ENCODE data around the gene PAN2. TPM values are rescaled to one million over a fixed set of nuclear protein-coding genes. Genes with fewer than 3 reads are reported as not detected.

Gene PAN2
- total RNA-seq, 1 experiment from 2014 or later, result 75.0 TPM

- H3K4me3 ChIP-seq (replicated peaks in 1 of 2; ENCODE audit: low read depth in 1 of 2, low read length in 2 of 2), result no peak within 1 kb of the TSS
- peaks cover 0 to 2% of the 10 kb centered on the region in 2 experiments; a peak in 1 of 4 replicates for H3K36me3 ChIP-seq (ENCODE audit: control insufficient read depth in 1 of 2, insufficient read depth in 2 of 2, low read length in 2 of 2)
- ChIA-PET POLR2A (interaction anchor here (1.5 kb wide), 1 partner anchor 22 kb away, joined by 4 read pairs; the partner anchor contains the start of gene STAT2), CTCF (interaction anchor here (0.9 kb wide), 1 partner anchor 23 kb away, joined by 3 read pairs; the partner anchor contains the start of gene CNPY2), RAD21 (ENCODE audit: low non-redundant PET in 1 of 2, low total read pairs in 2 of 2, uncharacterized antibody in 2 of 2, unreplicated experiment in 2 of 2) (no interaction called here)
- no peaks in the 10 kb centered on the region for H3K27me3 ChIP-seq (ENCODE audit: insufficient read depth, low read length)
- no peak within 1 kb of the TSS for H3K9ac ChIP-seq (ENCODE audit: low read length)
- H3K9me2 ChIP-seq (ENCODE audit: insufficient read depth), result no peaks in the 10 kb centered on the region
- no peaks in the 10 kb centered on the region; the same call in 1 of the 2 replicates for H3K79me2 ChIP-seq (ENCODE audit: insufficient read depth, low read length)
- BruUV-seq (replicated peaks), result no TSS peak
- no peak within 1 kb of the TSS for H3K4me2 ChIP-seq (ENCODE audit: low read length)
- intact Hi-C loops (cut with micrococcal nuclease), result no loop called here
- ATAC-seq, result no peak
- no peak within 1 kb of the TSS for H3K27ac ChIP-seq (ENCODE audit: low read depth, low read length)
- H3K9me3 ChIP-seq (ENCODE audit: control insufficient read depth in 1 of 2, insufficient read depth in 1 of 2, low read depth in 1 of 2, low read length in 2 of 2), result no peaks in the 10 kb centered on the region
- H3K4me1 ChIP-seq (ENCODE audit: control insufficient read depth in 1 of 2, insufficient read depth in 2 of 2, low read length in 2 of 2), result peaks cover 0 to 4% of the 10 kb centered on the region in 2 experiments; a peak in 1 of 4 replicates
- no peak within 1 kb of the TSS for H2AFZ ChIP-seq (ENCODE audit: low read depth, low read length, poor library complexity, severe bottlenecking)
- TF ChIP-seq TCF7L2 (IDR thresholded peaks at IDR 0.05; ENCODE audit: borderline replicate concordance, extremely low read depth, insufficient read depth, insufficient read length), result no peak
- no peak for TF ChIP-seq YY1 (IDR thresholded peaks at IDR 0.05; ENCODE audit: extremely low read depth, insufficient replicate concordance, low read depth, low read length)
- TF ChIP-seq ZNF274 (IDR thresholded peaks at IDR 0.05; ENCODE audit: low read depth, low read length), result no peak
- no peak for TF ChIP-seq ATF3 (IDR thresholded peaks at IDR 0.05)
- no peak for TF ChIP-seq ELF1 (IDR thresholded peaks at IDR 0.05; ENCODE audit: borderline replicate concordance, low read depth)
- no peak for TF ChIP-seq EZH2 (IDR thresholded peaks at IDR 0.05)
- H4K20me1 ChIP-seq (ENCODE audit: insufficient read depth), result no peaks in the 10 kb centered on the region
- no peak for DNase-seq (ENCODE audit: low read depth, low spot score)
Measured at GRCh38 chr12:56338308-56339157, 4.7 kb upstream of the PAN2 start, which contains the start of gene IL23A. IL23A (plus strand) TSS chr12:56338884; CDS start chr12:56339045, 161 bp downstream.

- Histone ChIP-seq H3K4me2 (ENCODE audit: low read length) (no peak overlapping the region), H4K20me1 (ENCODE audit: insufficient read depth) (no peaks in the 10 kb centered on the region), H3K4me3 (replicated peaks in 1 of 2; ENCODE audit: low read depth in 1 of 2, low read length in 2 of 2) (no peak overlapping the region), H3K79me2 (ENCODE audit: insufficient read depth, low read length) (peaks cover 3% of the 10 kb centered on the region; the same call in 1 of the 2 replicates), H2AFZ (ENCODE audit: low read depth, low read length, poor library complexity, severe bottlenecking) (no peak overlapping the region), H3K4me1 (ENCODE audit: control insufficient read depth in 1 of 2, insufficient read depth in 2 of 2, low read length in 2 of 2) (peaks cover 2 to 12% of the 10 kb centered on the region in 2 experiments), H3K9me3 (ENCODE audit: control insufficient read depth in 1 of 2, insufficient read depth in 1 of 2, low read depth in 1 of 2, low read length in 2 of 2) (no peaks in the 10 kb centered on the region), H3K27me3 (ENCODE audit: insufficient read depth, low read length) (no peaks in the 10 kb centered on the region), H3K27ac (ENCODE audit: low read depth, low read length) (no peak overlapping the region), H3K36me3 (ENCODE audit: control insufficient read depth in 1 of 2, insufficient read depth in 2 of 2, low read length in 2 of 2) (no peaks in the 10 kb centered on the region), H3K9ac (ENCODE audit: low read length) (no peak overlapping the region), H3K9me2 (ENCODE audit: insufficient read depth) (no peaks in the 10 kb centered on the region)
- ChIA-PET RAD21 (ENCODE audit: low non-redundant PET in 1 of 2, low total read pairs in 2 of 2, uncharacterized antibody in 2 of 2, unreplicated experiment in 2 of 2) (no interaction called here), CTCF (interaction anchor here (0.9 kb wide), 1 partner anchor 22 kb away, joined by 3 read pairs; the partner anchor contains the start of gene CNPY2), POLR2A (no interaction called here)
- intact Hi-C loops (cut with micrococcal nuclease), result loop anchor here (1.0 kb wide), 1 partner anchor 13 kb away; no protein-coding TSS in a partner anchor
- ATAC-seq (no peak), DNase-seq (ENCODE audit: low read depth, low spot score) (no peak)
- TF ChIP-seq ZFX (IDR thresholded peaks at IDR 0.05) (no peak), RAD21 (IDR thresholded peaks at IDR 0.05; ENCODE audit: low read depth) (no peak), CEBPB (IDR thresholded peaks at IDR 0.05; ENCODE audit: low read depth) (no peak), EZH2phosphoT487 (IDR thresholded peaks at IDR 0.05; ENCODE audit: borderline replicate concordance) (no peak), POLR2A (IDR thresholded peaks at IDR 0.05; ENCODE audit: borderline replicate concordance, extremely low read depth, insufficient read depth, insufficient read length) (no peak)
- BruUV-seq (replicated peaks), result no TSS peak
Measured at GRCh38 chr12:56337753-56338251, 4.0 kb upstream of the PAN2 start.
